GM19328 (cell line): ENCODE measurements around the gene MLYCD.

Experiments used
- ATAC-seq: cut with Tn5 transposase; IDR thresholded peaks from one replicate; pipeline ENCODE4 v1.9.1; 2021; ENCODE audit warnings: mild to moderate bottlenecking, moderate library complexity; ENCODE audit not compliant: unreplicated experiment

MLYCD gene

DNA sequence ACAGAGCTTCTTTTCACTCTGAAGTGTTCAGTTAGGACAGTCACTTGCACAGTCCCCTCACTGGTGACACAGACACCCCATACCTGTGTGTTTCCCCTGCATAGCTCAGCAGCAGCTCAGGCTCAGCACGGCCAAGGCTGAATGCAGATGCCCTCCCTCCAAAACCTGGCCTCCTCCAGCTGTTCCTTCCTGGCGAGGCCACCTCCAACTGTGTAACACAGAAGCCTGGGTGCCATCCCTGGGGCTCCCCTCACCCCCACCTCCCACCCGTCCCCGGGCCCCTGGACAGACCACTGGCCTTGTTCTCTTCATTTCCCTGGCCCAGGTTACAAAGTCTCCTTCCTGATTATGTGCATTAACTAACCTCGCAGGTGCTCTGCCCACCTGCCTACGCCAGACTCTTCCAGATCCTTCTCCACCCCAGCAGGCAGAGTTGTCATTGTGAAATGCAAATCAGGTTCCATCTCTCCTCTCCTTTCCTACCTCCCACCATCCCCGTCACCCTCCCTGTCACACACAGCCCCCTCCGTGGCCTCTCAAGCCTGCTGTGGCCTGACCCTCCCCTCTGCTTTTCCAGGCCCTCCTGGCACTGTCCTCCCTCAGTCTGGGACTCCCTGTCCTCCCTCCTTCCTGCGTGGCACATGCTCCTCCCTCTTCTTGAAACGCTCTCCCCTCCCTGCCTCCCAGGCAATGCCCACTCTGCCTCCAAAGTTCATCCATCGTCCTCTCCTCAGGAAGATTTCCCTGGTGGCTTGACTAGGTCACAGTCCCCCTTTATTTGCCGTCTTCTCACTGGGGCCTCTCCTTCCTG is 26.4 kb downstream of the MLYCD start:
- no peak for ATAC-seq

DNA sequence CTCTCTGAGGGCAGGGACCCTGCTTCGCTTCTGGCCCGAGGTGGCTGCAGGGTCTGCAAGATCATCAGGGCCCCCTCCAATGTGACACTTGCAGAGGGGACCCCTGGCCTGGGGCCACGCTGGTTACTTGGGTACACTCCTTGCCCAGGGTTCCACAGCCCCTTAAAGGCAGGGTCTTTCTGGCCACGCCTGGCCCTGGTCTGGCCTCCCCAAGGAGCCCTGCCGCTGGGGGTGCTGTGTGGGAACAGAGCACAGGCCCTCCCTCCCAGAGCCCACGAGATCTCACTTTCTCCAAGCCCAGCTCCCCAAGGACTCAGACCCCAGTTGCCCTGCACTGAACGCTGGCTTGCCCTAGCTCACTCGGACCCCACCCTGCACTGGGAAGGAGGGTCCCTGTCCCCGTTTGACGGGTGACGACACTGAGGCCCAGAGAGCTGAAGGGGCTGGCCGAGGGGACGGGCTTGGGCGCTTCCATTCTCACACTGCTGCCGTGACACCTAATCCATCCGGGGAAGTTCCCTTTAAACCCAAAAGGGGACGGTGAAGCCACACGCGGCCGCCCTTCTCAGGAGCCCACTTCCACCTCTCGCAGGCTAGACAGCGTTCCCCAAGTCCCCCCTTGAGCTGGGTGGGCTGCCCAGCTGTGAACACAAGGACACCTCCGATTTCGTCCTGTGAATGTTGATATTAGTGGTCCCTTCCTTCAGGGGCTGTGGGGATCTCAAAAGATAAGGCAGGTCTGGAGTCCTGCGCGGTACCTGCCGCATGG is 27.2 kb downstream of the MLYCD start:
- ATAC-seq, result no peak

DNA sequence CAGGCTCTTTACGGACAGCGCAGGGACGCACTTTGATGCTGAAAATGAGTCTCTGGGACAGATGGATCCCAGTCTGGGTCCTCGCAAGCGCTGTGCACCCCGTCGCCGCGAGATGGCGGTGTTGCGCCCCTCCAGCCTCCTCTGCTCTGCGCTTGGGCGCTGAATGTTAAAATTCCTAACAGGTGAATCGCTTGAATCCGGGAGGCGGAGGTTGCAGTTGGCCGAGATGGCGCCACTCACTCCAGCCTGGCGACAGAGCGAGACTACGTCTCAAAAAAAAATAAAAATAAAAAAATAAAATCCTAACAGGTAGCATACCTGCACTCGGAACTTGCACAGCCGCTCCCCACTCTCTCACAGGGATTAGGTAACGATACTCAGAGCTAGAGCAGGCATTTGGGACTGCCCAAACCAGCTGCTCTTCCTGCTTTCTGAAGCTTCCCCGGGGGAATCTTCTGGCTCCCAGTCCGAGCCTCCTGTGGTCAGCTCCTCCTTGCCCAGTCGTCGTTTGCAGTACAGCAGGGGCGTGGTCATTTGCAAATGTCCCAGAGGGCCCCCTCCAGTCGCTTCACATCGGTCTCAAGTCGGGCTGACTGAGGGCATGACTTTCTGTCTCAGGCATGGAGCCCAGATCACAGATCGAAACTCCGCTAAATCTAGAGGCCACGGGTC is 27.9 kb downstream of the MLYCD start:
- ATAC-seq, result no peak

DNA sequence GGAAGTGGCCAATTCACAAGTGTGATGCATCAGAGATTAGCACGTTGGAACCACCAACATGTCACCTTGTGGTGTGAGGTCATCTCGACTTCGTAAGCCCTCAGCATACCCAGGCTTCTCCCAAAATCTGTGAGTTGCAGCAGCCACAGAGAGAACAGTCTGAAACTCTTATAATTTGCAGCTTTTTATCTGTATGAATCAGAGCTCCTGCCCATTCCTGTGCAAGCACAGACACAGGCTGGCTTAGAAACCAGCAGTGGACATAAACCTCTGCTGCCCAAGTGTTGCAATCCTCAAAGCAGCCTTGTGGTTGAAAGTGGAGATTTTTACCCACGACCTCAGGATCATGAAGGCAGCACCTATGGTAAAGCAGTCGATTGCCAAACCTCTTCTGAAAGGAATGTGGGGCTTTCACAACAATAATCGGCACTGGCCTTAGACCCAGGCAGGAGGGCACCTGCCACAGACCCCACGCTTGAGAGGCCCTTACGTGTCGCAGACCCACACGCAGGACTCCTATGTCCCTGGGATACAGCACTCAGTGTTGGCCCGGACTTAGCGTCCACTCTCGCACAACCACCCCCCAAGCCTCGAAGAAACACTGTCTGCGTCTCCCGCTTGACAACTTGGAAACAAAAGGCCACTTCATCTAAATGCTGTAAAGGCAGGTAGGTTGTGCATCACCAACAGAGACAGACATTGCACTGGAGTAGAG is 29.6 kb downstream of the MLYCD start:
- ATAC-seq, result no peak

DNA sequence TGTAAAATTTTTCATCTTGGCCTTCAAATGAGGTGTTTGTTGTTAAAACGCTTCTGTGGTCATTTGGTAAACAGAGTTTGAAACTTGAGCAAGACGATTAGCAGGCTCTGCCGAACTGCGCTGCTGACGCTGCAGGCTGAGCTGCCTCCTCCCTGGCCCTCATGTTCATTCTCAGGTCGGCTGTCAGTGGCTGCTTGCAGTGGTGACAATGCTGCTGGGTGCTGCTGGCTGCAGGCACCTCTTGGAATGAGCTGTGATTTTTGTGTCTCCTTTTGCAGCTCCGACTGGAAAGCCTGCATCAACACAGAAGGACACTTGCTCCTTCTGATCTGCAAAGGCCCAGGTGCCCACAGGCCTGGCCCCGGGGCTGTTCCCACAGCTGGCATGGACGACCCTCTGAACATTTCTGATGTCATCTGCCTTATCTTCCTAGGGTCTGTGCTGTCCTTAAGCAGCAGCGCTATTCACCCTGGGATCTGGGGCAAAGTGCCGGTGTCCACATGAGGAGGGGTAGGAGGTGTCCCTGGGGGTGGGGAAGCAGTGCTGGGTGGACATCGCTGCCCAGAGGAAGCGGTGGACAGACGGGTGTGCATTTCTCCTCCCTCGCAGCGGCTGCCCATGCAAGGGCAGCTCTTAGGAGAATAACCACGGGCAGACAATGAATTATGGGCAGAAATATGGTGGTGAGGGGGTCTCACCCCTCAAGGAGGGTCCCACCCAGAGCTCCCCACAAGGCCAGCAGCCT is 31.1 kb downstream of the MLYCD start:
- ATAC-seq, result no peak

DNA sequence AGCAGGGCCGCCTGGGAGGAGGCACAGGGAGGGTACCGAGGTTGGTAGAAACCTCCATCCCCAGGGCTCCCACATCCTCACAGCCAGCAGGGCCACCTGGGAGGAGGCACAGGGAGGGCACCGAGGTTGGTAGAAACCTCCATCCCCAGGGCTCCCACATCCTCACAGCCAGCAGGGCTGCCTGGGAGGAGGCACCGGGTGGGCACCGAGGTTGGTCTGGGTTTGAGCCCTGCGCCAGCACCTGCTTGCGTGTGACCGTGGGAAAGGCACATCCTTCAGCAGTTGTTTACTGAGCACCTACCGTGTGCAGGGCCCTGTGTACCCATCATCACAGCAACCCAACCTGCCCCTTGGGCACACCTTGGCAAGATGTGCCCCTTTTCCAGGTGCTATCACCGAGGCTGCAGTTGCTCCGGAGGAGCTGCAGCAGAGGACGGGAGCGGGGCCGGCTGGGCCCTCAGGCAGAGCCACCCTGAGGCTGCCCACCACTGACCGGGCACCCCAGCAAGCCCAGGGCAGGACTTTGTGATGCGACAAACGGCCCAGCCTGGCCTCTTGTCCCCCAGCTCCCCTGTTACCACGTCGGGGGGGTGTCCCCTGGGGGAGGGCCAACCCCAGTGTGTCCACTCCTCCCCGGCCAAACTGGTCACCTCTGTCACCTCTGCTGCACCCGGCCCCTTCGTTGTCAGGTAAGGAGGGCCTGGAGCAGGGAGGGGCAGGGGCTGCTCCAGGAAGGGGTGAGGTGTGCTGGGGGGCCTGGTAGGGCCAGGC is 32.0 kb downstream of the MLYCD start:
- ATAC-seq, result no peak

DNA sequence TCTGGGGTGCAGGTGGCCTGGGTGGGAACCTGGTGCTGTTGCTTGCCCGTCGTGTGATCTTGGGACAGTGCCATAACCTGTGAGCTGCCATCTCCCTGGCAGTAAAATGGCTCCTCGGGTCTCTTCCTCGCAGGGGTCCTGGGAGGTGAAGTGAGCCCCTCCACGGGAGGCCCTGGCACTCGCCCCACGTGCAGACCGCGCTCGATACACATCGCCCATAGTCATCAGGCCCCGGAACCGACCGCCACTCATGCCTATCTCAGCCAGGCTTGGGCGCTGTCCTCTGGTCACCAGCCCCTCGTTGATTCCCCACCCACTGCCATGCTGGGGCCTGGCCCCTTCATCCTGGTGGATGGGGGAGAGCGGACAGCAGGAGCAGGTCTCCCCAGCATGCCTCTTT is 32.6 kb downstream of the MLYCD start:
- ATAC-seq, result no peak

DNA sequence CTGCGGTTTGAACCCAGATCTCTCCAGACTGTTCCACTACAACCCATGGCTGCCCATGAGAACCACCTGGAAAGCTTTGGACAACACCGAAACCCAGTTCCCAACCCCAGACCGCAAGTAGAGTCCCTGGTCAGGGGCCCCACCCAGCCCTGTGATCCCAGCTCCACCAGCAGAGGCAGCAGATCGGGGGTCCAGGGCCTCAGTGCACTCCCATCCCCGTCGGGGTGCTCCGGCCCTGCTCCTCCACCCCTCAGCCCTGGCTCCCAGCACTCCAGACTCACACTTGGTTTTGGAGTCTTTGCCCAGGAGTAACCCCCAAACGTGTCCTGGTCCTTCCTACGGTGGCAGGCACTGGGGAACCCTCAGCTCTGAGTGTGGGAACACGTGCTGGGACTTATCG is 33.4 kb downstream of the MLYCD start:
- no peak for ATAC-seq

DNA sequence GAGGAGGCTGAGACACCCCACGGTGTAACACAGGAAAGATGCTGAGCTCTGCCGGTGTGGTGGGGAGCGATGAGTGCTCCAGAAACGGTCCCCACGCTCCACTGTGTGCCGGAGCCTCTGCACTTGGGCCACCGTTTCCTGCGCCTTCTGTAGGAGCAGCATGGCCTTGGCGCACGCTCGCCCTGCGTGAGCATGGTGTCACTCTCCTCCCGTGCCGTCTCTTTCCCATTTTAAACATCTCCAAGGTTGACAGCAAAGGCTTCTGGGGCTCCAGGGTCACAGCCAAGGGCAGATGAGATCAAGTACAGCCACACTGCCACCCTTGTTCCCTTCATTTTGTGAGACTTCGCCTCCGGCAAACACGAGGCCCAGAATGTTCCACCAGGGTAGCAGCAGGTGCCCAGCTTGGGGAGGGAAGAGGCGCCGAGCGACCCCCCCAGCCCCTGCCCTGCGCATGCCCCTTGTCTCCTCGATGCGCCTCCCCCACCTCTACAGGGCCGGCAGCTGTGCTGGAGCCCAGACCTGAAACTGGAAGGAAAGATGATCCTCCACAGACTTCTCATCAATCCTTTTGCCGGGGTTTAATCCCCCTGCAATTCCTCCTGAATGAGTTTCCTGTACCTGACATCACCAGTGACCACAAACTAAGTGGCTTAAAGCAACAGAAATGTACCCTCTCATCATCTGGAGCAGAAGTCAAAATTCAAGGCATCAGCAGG is 34.2 kb downstream of the MLYCD start:
- no peak for ATAC-seq

DNA sequence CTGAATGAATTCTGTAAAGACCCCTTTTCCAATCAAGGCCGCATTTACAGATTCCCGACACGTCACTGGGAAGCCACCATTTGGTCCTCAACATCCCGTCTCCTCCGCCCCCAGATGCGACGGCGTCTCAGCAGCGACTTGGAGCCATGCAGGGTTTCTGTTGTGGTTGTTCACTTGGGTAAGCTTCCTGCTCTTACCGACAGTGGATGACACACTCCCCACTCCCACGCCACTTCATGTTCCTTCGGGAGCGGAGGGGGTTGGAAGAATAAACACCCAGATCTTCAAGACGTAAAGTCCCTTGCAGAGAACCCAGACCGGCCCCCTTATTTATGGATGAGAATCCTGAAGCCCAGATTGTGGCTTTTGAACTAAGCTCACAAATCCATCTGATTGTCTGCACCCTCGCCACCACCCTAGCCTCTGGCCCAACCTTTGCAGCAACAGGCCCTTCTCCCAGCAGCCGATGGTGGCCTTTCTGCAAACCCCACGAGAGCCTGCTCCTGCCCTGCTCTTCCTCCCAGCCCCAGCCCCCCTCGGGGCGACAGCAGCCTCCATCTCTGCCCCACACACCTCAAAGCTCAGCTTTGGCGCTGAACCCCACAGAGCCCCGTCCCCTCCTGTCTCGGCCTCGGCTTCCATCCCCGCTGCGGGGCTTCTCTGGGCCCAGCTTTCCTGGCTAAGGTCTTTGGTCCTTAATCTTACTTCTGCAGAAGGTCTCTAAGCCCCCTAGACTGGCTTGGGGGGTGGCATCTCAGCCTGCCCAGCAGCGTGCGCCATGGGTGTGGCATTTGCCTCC is 35.2 kb downstream of the MLYCD start:
- ATAC-seq, result no peak

DNA sequence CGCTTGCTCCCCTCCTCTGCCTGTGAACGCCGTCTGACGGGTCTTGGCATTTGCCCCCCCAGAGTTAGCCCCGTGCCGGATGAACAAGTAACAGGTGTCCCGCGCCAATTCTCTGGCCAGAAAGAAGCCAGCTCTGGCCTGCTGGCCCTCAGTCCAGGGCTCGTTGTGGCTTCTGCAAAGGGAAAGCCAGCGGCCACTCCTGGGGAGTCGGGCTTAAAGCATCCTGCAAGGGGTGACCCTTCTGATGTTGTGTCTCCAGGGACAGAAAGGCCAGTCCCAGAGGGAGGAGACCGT is 35.7 kb downstream of the MLYCD start:
- no peak for ATAC-seq

DNA sequence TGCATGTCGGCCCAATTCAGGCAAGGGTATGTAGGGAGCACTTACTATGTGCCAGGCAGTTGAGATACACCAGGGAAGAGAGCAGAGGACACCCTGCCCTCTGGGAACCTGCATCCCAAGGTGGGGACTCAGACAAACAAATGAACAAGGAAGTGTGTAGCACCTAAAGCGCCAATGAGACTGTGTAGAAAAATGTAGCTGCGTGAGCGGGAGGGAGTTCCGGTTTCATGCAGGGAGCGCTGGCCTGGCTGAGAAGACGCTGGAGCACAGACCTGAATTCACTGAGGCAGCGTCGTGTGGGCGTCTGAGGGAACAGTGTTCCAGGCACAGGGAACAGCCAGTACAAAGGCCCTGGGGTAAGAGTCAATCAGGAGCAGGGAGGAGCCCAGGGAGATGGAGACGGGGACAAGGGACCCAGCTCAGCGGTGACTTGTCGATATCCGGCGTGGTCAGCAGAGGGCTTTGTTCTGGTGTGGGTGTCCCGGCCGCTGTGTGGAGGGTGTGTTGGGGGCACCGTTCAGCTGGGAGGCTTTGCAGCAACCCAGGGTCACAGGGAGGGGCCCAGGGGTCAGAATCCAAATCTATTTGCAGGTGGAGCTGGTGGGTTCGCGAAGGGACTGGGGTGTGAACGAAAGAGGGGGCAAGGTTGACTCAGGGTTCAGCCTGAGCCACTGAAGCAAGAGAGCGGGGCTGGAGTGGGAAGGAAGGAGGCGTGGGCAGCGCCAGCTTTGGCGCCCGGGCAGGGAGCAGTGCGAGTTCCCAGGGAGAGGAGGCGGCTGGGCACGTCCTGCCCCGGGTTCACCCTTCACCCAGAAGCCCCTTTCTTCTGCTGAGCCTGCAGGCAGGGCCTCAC is 36.3 kb downstream of the MLYCD start:
- no peak for ATAC-seq

DNA sequence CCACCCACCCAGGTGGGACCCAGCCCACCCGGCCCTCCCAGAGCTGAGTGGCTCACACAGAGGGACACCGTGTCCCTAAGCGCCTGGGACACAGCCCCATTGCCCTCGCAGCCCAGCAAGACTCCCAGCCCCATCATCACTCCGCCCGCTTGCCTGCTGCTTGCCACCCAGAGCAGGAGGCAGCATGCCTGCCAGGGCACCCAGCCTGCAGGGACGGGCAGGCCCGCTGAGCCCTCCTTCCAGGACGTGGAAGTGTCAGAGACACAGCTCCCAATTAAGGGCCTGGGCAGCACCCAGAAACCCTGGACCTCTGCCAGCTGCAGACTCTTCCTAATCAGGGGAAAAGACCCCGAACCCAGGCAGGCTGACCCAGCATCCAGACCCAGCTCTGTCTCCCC is 36.9 kb downstream of the MLYCD start:
- ATAC-seq, result no peak

DNA sequence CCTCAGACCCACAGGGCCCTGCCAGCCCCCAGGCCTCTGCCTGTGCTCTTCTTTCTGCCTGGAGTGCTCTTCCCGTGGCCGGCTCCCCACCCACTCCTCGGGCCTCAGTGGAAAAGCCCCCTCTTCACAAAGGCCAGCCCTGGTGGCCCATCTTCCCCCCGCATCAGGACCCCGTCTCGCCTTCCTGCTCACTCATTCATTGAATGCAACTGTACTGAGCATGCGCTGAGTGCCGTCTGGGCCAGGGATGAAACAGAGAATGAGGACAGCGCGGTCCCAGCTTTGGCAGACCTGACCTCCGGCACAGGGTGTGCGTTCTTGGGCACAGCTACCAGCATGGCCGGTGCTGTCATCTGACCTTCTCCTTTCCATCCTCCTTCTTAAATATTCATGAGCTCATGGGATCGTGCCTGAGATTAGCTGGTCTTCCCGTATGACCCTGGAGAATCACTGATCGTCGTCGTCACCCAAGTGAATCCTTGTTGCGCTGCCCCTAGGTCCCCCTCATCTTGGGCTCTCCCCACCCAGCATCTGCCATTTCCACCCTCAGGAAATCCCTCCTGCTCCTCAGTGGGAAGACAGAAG is 37.8 kb downstream of the MLYCD start:
- no peak for ATAC-seq

DNA sequence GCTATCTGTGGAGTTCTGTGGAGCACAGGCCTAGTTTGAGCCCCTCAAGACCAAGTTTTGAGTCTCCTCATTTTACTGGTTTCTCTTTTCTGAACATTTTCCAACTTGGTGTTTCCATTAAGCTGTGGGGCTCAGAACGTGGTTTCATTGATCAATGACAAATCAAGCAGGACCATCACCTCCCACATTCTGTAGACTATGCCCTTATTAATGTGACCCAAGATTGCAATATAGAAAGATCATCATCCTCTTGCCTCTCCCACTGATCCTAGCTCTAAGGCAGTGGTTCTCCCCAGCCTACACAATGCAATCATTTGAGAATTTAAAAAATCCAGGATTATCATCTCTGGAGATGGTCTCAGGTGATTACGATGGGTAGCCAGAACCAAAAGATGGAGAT is 38.4 kb downstream of the MLYCD start:
- no peak for ATAC-seq

DNA sequence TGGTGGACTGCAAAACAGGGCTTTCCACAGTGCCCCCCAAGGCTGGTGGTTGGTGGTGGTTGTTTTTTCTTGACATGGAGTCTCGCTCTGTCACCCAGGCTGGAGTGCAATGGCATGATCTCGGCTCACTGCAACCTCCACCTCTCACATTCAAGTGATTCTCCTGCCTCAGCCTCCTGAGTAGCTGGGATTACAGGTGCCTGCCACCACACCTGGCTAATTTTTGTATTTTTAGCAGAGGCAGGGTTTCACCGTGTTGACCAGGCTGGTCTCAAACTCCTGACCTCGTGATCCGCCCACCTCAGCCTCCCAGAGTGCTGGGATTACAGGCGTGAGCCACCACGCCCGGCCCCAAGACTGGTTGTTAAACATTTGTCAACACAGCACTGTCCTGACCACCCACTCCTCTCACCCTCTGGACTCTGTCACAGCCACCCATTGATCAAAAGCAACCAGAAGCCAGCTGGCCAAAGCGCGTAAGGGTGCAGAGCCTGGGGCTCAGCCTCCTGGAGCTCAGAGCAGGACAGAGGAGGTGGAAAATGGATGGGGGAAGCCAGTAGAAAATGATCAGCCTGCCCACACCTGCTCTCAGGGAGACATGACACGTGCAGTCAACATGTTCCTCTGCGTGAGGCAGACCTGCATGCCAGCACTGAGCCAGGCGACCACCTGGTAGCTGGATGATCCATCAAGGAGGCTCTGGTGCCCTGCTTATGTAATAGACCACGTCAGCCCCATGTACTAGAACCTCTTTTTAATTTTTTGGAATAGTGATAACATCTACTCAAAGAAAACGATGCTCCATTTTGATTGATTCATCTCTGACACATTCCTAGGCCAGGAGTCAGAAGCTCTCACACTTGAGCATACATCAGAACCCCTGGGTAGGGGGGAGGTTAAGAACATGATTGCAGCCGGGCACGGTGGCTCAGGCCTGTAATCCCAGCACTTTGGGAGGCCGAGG is 39.3 kb downstream of the MLYCD start:
- no peak for ATAC-seq
